H1 (cell line): Measurements from ENCODE around the gene SSNA1. TPM values are rescaled to one million over a fixed set of nuclear protein-coding genes. Genes with fewer than 3 reads are reported as not detected.

Source experiments
- CTCF ChIA-PET: fragments of 300-600 bp; sonication (Branson Sonifier 250); formaldehyde crosslinking; loops from one replicate; lab custom pipeline; 2021; ENCODE audit not compliant: partially characterized antibody; lab: Charles Lee
- POLR2A ChIA-PET: fragments of 300-600 bp; sonication (Branson Sonifier 250); formaldehyde crosslinking; loops from one replicate; lab custom pipeline; 2021; ENCODE audit warnings: inconsistent platforms; ENCODE audit not compliant: partially characterized antibody; lab: Charles Lee
- DNase-seq, 2 experiments: peaks; one replicate each; pipeline versions ENCODE4 v3.0.0 to v3.0.0-alpha.2; 2010 to 2022; ENCODE audit warnings: low spot score in 2 of 2, low read depth in 1 of 2, mixed read lengths in 1 of 2
- FAIRE-seq: peaks from 2 replicates; lab custom pipeline; 2011; peaks lifted over from hg19 to GRCh38; lab: Jason Lieb, UNC
- H2AFZ ChIP-seq: 2 replicates; pipeline ENCODE4 v1.8.1; 2012; ENCODE audit warnings: low read length, inconsistent platforms
- H2AK5ac ChIP-seq: 2 replicates; pipeline ENCODE4 v1.6.1; 2013; ENCODE audit warnings: low read depth, low read length
- H2BK120ac ChIP-seq: replicated peaks from 2 replicates; pipeline ENCODE3; 2013; ENCODE audit warnings: low read depth, low read length, inconsistent platforms
- H2BK12ac ChIP-seq: 2 replicates; pipeline ENCODE4 v1.6.1; 2013; ENCODE audit warnings: low read depth, low read length
- H2BK15ac ChIP-seq: 2 replicates; pipeline ENCODE4 v1.6.1; 2013; ENCODE audit warnings: low read length
- H2BK20ac ChIP-seq: 2 replicates; pipeline ENCODE4 v1.6.1; 2013; ENCODE audit warnings: low read length
- H2BK5ac ChIP-seq: 2 replicates; pipeline ENCODE4 v1.6.1; 2013; ENCODE audit warnings: low read depth, low read length
- H3K14ac ChIP-seq: 2 replicates; pipeline ENCODE4 v1.6.1; 2013; ENCODE audit warnings: inconsistent platforms; ENCODE audit not compliant: insufficient read length
- H3K18ac ChIP-seq: 2 replicates; pipeline ENCODE4 v1.6.1; 2013; ENCODE audit warnings: low read length; ENCODE audit errors: extremely low read depth
- H3K23ac ChIP-seq: 2 replicates; pipeline ENCODE4 v1.6.1; 2013; ENCODE audit warnings: inconsistent platforms; ENCODE audit not compliant: insufficient read length
- H3K23me2 ChIP-seq: 2 replicates; pipeline ENCODE4 v1.6.1; 2013; ENCODE audit warnings: low read depth, low read length
- H3K27ac ChIP-seq: 2 replicates; pipeline ENCODE4 v1.6.1; 2011; ENCODE audit warnings: low read depth, low read length, inconsistent platforms
- H3K27me3 ChIP-seq, 4 experiments: replicated peaks in 1 of 4; 1 replicate in 1 of 4; 2 replicates in 3 of 4; pipeline versions ENCODE4 v1.6.1 to v1.8.1; 2011 to 2013; ENCODE audit warnings: low read length in 3 of 4, mild to moderate bottlenecking in 3 of 4, inconsistent platforms in 2 of 4, mixed read lengths in 2 of 4, moderate library complexity in 1 of 4; ENCODE audit not compliant: control insufficient read depth in 3 of 4, insufficient read depth in 3 of 4; ENCODE audit errors: extremely low read depth in 1 of 4
- H3K36me3 ChIP-seq, 4 experiments: 2 replicates each; pipeline versions ENCODE4 v1.6.1 to v1.8.1; 2011 to 2013; ENCODE audit warnings: mild to moderate bottlenecking in 4 of 4, low read length in 3 of 4, moderate library complexity in 2 of 4, control low read depth in 1 of 4, inconsistent platforms in 1 of 4; ENCODE audit not compliant: insufficient read depth in 4 of 4, control insufficient read depth in 2 of 4
- H3K4ac ChIP-seq: replicated peaks from 2 replicates; pipeline ENCODE3; 2013; ENCODE audit warnings: low read length, low read depth, mixed read lengths, inconsistent platforms; ENCODE audit not compliant: insufficient read length
- H3K4me1 ChIP-seq, 4 experiments: replicated peaks in 1 of 4; 1 replicate in 1 of 4; 2 replicates in 3 of 4; pipeline versions ENCODE4 v1.6.1 to v1.8.1; 2011 to 2013; ENCODE audit warnings: low read length in 3 of 4, inconsistent platforms in 2 of 4, mixed read lengths in 1 of 4; ENCODE audit not compliant: insufficient read depth in 4 of 4, control insufficient read depth in 3 of 4
- H3K4me2 ChIP-seq, 2 experiments: 2 replicates each; pipeline versions ENCODE4 v1.6.1 to v1.8.1; 2011 to 2013; ENCODE audit warnings: low read depth in 2 of 2, low read length in 2 of 2, control low read depth in 1 of 2, inconsistent platforms in 1 of 2, mild to moderate bottlenecking in 1 of 2; ENCODE audit not compliant: insufficient read depth in 1 of 2
- H3K4me3 ChIP-seq, 4 experiments: fragments of 200-600, 300-600 bp in 1 of 4; sonication (generic), shearing (Covaris generic), sonication (Bioruptor Twin) in 1 of 4; 2 replicates each; pipeline versions ENCODE4 v1.5.1 to v1.8.1; 2011 to 2016; ENCODE audit warnings: low read length in 4 of 4, low read depth in 3 of 4, control low read depth in 2 of 4, inconsistent platforms in 2 of 4, mild to moderate bottlenecking in 2 of 4, mixed read lengths in 1 of 4, moderate library complexity in 1 of 4; ENCODE audit not compliant: insufficient read depth in 2 of 4; ENCODE audit errors: extremely low read depth in 1 of 4
- H3K56ac ChIP-seq: replicated peaks from 2 replicates; pipeline ENCODE3; 2013; ENCODE audit warnings: low read depth, mild to moderate bottlenecking, mixed read lengths, low read length, inconsistent platforms; ENCODE audit not compliant: insufficient read length
- H3K79me1 ChIP-seq: 2 replicates; pipeline ENCODE4 v1.6.1; 2013; ENCODE audit warnings: low read depth, low read length, control low read depth
- H3K79me2 ChIP-seq, 2 experiments: 2 replicates each; pipeline versions ENCODE4 v1.6.1 to v1.8.1; 2012 to 2013; ENCODE audit warnings: low read length in 2 of 2, mild to moderate bottlenecking in 2 of 2, inconsistent platforms in 1 of 2; ENCODE audit not compliant: insufficient read depth in 2 of 2, control insufficient read depth in 1 of 2
- H3K9ac ChIP-seq, 4 experiments: replicated peaks in 1 of 4; 1 replicate in 1 of 4; 2 replicates in 3 of 4; pipeline versions ENCODE4 v1.6.1 to v1.8.1; 2011 to 2013; ENCODE audit warnings: low read depth in 3 of 4, low read length in 3 of 4, control low read depth in 2 of 4, mild to moderate bottlenecking in 2 of 4, moderate library complexity in 2 of 4, inconsistent platforms in 1 of 4; ENCODE audit errors: extremely low read depth in 1 of 4
- H3K9me3 ChIP-seq, 2 experiments: 2 replicates each; pipeline versions ENCODE4 v1.6.1 to v1.8.1; 2012 to 2013; ENCODE audit warnings: mild to moderate bottlenecking in 2 of 2, moderate library complexity in 2 of 2, control low read depth in 1 of 2, inconsistent platforms in 1 of 2, low read depth in 1 of 2, low read length in 1 of 2, mixed read lengths in 1 of 2; ENCODE audit not compliant: insufficient read depth in 2 of 2
- H4K20me1 ChIP-seq, 2 experiments: replicated peaks in 1 of 2; 2 replicates each; pipeline versions ENCODE3 to v1.8.1; 2011 to 2013; ENCODE audit warnings: inconsistent platforms in 2 of 2, low read length in 2 of 2, mild to moderate bottlenecking in 1 of 2; ENCODE audit not compliant: insufficient read depth in 2 of 2, control insufficient read depth in 1 of 2
- H4K5ac ChIP-seq: 2 replicates; pipeline ENCODE4 v1.6.1; 2013; ENCODE audit warnings: low read length, low read depth, mixed read lengths, inconsistent platforms; ENCODE audit not compliant: insufficient read length
- H4K8ac ChIP-seq: 2 replicates; pipeline ENCODE4 v1.8.0; 2013; ENCODE audit warnings: mild to moderate bottlenecking, moderate library complexity, low read length, inconsistent platforms; ENCODE audit not compliant: insufficient read depth; ENCODE audit errors: extremely low read depth
- H4K91ac ChIP-seq: replicated peaks from 2 replicates; pipeline ENCODE3; 2013; ENCODE audit warnings: low read length, mixed read lengths, inconsistent platforms; ENCODE audit not compliant: insufficient read length
- ASH2L ChIP-seq: fragments of 200-600, 300-600 bp; sonication (generic); IDR thresholded peaks from one replicate; pipeline ENCODE4 v1.7.1; 2017; ENCODE audit warnings: low read length
- WGBS, 2 experiments: shearing (Covaris generic) in 1 of 2; methylation state at CpG; one replicate each; pipeline versions ENCODE4 v1.1.6 to v1.1.7; 2013 to 2015; ENCODE audit warnings: low lambda C conversion rate in 2 of 2, mixed read lengths in 2 of 2, inconsistent platforms in 1 of 2, low coverage in 1 of 2, missing lambda C conversion rate in 1 of 2; ENCODE audit not compliant: insufficient replicate concordance in 2 of 2, insufficient coverage in 1 of 2, insufficient read length in 1 of 2; ENCODE audit errors: extremely low coverage in 1 of 2, missing lambda C conversion rate in 1 of 2; 5-methylcytosine and 5-hydroxymethylcytosine counted together
- polyA plus RNA-seq, 7 experiments: library from polyadenylated mRNA; depleted of rRNA in 3 of 7; stranded (reverse) in 5 of 7; unstranded in 2 of 7; fragments of >200 nt in 5 of 7; fragments of 200-250 nt in 2 of 7; gene quantifications; 1 replicate in 5 of 7; 2 replicates in 1 of 7; 4 replicates in 1 of 7; pipeline versions ENCODE4 v1.2.1 to v1.2.3, GENCODE V29; 2011 to 2013; ENCODE audit warnings: missing spikeins in 2 of 7, mixed read lengths in 2 of 7
- total RNA-seq: library from RNA; stranded (reverse); fragmentation: NEBNext Ultra II Directional; extraction: Animal tissue kit (Norgen Biotek cat#: 25700); gene quantifications from 2 replicates; pipeline ENCODE4 v1.2.1, GENCODE V29; 2021

SSNA1 gene
- total and polyA plus RNA-seq, 2 of the 8 experiments (the other 6 are each of a cell fraction or from before 2014, with no cell fraction given) = 87.3 to 157 TPM

- H3K9ac ChIP-seq = no peak overlapping the region
- H3K4ac ChIP-seq = no peak overlapping the region
- H4K5ac ChIP-seq = no peak overlapping the region
- no peak overlapping the region for H4K91ac ChIP-seq
- peaks cover 20% of the 10 kb centered on the region; the same call in 1 of the 2 replicates for H3K23me2 ChIP-seq
- H4K20me1 ChIP-seq = peaks cover 0 to 13% of the 10 kb centered on the region in 2 experiments
- H4K8ac ChIP-seq = no peak overlapping the region
- CTCF ChIA-PET = interaction anchor here (0.6 to 1.2 kb wide), 4 partner anchors 8 to 103 kb away, joined by 3 to 4 read pairs (median 4); no protein-coding TSS in a partner anchor
- H3K18ac ChIP-seq = no peak overlapping the region
- H2BK12ac ChIP-seq = no peak overlapping the region
- peaks cover 0 to 23% (median 17%) of the 10 kb centered on the region in 4 experiments; a peak in 6 of 7 replicates for H3K4me1 ChIP-seq
- H3K79me2 ChIP-seq = no peaks in the 10 kb centered on the region
- peaks cover 61 to 100% (median 89%) of the 10 kb centered on the region in 4 experiments for H3K27me3 ChIP-seq
- H3K27ac ChIP-seq = no peak overlapping the region
- H2BK20ac ChIP-seq = no peak overlapping the region
- no peak overlapping the region for H3K23ac ChIP-seq
- no peak overlapping the region for H2BK15ac ChIP-seq
- no peak overlapping the region for H2BK5ac ChIP-seq
- no peaks in the 10 kb centered on the region; a peak in 1 of 8 replicates for H3K36me3 ChIP-seq
- H2BK120ac ChIP-seq = no peak overlapping the region
- no peaks in the 10 kb centered on the region for H3K9me3 ChIP-seq
- no peak for FAIRE-seq
- WGBS, 2 experiments = 83% methylated on average over 21 of the region's 22 CpGs; no CpG with 5 or more reads in 1 of the 2 experiments
- no peak for DNase-seq
- no peak overlapping the region for H2AK5ac ChIP-seq
- no peak overlapping the region for H3K56ac ChIP-seq
- H3K14ac ChIP-seq = no peak overlapping the region
- H2AFZ ChIP-seq = no peak overlapping the region
- POLR2A ChIA-PET = interaction anchor here (0.9 to 1.7 kb wide), 6 partner anchors 9 to 78 kb away, joined by 3 to 6 read pairs (median 4); partner anchors contain the start of gene GRIN1
- no peak overlapping the region for H3K4me3 ChIP-seq
- H3K79me1 ChIP-seq = no peaks in the 10 kb centered on the region; the same call in 1 of the 2 replicates
- no peak overlapping the region for H3K4me2 ChIP-seq
- no peak for TF ChIP-seq ASH2L
Measured at GRCh38 chr9:137166380-137167229, 21.9 kb upstream of the SSNA1 start.
